NCI-H510A treated with DMSO at 0.1 percent for 48 hours (cell line): ENCODE measurements around the gene METTL3.
"Not testable (repeated sequence)": the region's sequence is repeated elsewhere in the genome, so short reads cannot be mapped to it uniquely, and the experiment has no call there.

Source experiments
- DNase-seq: peaks from one replicate; lab custom pipeline; 2025; lab: John Stamatoyannopoulos, UW

The METTL3 gene

DNA sequence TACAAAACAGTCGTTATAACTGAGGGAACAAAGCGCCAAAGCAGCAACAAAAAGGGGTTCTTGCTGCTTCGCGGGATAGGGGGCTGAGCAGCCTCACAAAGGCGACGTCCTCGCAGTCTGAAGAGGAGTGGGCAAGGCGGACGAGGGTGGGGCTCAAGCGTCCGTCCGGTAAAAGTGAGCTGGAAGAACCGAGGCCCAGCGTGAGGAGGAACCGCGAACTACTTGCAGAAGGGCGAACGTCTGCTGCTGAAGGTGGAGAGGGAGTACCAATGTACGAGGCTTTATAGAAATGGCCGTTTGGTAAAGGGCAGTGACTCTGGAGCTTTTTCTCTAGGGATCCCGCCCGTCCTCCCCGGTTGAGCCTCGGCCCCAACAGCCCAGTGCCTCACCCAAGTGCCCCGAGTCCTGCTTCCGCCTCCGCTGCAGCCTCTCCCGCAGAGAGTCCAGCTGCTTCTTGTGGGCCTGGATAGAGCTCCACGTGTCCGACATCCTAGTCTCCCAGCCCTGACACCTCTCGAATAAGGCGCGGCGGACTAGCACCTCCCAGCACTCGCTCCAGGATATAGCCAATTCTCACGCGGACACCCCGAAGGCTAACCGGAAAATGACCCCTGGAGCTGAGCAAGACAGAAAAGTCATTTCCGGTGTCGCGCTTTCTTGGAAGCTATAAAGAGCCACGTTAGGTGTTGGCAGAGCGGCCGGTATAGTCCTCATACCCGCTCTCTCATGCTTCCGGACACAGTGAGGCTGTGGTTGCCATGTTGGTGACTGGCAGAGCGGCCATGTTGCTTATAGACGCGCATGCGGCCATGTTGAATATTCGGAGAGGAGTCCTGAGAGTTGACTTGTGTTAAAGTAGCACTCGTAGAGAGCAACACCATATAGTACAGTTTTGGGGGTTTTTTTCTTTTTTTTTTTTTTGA is at the start of gene METTL3:
Gene METTL3 (minus strand): TSS at position 606 of the 923 bp plus-strand sequence. CDS start 117 bp downstream, at position 489.
- peak; percentile 98 for DNase-seq

GRCh38 chr14:21558703-21559170 is 47.6 kb upstream of the METTL3 start:
- DNase-seq: no peak

DNA sequence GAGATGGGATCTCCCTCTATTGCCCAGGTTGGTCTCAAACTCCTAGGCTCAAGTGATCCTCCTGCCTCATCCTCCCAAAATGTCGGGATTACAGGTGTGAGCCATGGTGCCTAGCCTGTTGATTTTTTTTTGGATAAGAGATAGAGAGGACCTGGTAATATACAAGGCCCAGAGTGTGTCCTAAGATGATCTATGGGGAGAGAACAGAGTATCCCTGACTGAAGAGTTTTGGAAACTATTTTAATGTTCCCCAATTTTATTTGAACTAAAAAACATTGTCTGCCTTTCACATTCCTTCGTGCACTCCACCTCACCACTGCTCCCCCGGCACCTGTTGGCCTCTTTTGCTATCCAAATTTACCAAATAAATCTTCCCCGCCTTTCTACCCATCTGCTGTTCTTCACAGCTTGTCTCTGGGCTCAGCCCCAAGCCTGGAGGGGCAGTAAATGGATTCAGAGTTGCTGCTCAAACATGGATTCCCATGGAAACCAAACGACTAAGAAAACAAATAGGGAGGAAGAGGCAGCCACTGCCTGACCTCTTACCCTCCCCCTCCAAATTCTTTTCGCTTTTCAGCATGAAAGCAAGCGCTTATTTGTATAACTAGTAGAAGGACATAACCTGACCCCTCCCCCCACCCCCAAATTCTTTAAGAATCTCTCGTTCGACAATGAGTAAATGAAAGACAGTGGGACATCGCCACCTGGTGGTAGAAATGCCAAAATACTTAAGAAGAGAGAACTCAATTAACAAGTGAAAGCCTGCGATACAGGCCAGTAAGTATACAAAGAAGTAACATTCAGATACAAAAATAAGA is 46.2 kb upstream of the METTL3 start:
- peak; percentile 68 for DNase-seq

DNA sequence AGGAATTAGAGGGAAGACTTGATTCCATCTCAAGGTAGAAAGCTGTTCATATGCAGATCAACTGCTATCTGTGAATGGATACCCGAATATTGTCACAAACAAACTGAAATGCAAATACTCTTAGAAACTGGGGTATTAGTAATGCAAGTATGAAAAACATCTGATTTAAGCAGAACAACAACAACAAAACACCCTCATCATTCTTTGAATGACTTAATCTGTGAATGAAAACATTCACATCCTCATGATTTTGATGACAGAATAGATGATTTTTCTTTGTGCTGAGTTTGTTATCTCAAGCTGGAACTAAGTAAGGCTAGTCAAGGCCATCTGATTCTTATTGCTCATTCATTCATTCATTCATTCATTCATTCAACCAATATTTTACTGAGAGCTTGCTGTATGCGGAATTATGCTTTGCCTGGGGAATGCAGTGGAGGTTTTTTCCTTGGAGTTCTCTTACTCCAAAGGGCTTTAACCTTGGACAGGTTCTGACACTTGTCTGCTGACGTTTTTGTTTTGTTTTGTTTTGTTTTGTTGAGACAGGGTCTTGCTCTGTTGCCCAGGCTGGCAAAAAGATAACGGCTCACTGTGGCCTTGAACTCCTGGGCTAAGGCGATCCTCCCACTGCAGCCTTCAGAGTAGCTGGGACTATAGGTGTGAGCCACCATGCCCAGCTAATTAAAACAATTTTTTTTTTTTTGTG is 45.4 kb upstream of the METTL3 start:
- DNase-seq: no peak

DNA sequence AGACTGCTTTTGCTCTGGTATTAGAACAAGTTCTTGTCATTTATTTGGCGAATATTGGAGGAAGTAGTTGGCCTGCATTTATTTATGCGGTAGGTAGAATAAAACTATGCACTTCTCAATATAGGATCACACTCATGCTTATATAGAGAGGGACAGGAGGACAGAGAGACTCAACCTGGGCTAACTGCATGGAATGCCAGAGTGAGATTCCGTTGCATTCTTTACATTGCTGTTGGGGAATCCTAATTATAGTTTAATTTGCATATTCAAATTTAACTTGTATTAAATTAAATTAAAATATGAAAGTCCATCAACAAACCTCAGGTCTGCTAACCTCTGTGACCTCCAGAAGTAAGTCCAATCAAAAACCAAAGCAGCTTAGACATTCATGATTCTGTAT is 42.1 kb upstream of the METTL3 start:
- DNase-seq: no peak

- not testable (repeated sequence) for DNase-seq
Measured at GRCh38 chr14:21544588-21544987, 33.4 kb upstream of the METTL3 start.

DNA sequence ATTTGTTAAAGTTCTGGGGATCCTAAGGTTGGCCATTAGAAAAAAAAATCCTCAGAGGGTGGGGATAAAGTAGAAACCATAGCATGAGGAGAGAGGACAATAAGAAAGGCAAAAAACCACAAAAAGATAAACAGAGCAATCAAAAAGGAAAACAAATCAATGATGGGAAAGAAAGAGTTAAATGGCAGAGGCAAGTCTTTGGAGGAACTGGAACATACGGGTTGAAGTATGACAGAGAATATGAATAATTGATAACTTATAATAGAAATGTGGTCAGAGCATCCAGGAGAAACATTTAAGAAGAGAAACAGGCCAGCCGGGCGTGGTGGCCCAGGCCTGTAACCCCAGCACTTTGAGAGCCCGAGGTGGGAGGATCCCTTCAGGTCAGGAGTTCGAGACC is 32.8 kb upstream of the METTL3 start:
- no peak for DNase-seq

- DNase-seq: no peak
Measured at GRCh38 chr14:21543521-21543960, 32.4 kb upstream of the METTL3 start.

GRCh38 chr14:21541413-21542074 is 30.4 kb upstream of the METTL3 start:
- DNase-seq: no peak

DNA sequence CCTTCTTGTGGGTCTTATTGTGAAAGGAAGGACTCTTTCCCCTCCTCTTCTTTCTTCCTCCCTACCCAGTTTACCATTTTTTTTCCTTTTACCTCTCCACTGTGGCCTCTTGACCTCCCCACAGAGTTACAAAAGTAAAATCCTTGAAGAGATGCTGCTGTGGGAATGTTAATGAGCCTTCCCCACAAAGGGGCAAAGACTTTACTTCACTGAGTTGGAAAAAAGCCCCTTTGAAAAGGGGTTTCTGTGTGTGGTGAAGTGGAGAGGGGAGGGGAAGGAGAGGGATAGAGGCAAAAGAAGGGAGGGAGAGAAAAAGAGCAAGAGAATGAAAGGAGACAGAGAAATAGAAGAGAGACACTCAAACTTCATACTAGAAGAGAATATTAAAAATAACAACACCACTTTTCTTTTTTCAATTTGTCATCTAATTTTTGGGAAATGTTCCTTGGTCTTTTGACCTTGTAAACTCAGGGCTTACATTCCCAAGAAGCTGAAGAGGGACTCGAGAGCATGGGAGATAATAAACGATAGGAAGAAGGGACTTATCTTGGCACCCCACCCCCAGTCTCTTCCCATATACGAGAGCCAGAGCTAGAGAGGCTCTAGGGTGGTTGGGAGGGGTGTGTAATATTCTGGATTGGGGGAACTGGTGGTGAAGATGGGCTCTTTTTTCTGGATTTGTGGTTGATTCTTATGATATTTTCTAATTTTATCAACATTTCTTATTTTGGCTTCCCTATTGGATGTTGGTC is 28.2 kb upstream of the METTL3 start:
- no peak for DNase-seq

DNA sequence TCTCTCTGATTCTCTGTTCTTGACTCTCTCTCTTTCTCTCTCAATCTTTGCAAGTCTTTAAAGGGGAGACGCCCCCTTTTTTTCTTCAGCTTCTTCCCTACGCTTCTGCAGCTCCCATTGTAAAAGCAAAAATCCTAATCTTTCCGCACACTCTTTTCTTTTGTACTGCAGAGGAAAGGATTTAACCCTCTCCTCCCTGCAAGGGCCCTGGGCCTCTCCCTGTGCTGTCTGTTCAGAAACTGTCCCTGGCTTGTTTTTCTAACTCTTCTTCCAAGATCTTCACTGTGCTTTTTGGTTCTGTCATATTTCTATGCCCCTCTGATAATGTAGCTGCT is 25.9 kb upstream of the METTL3 start:
- DNase-seq: no peak

GRCh38 chr14:21536418-21537089 is 25.4 kb upstream of the METTL3 start:
- DNase-seq: no peak

- no peak for DNase-seq
Measured at GRCh38 chr14:21535545-21536417, 24.6 kb upstream of the METTL3 start.

GRCh38 chr14:21534576-21534975 is 23.4 kb upstream of the METTL3 start:
- no peak for DNase-seq

GRCh38 chr14:21533294-21533693 is 22.2 kb upstream of the METTL3 start:
- no peak for DNase-seq

DNA sequence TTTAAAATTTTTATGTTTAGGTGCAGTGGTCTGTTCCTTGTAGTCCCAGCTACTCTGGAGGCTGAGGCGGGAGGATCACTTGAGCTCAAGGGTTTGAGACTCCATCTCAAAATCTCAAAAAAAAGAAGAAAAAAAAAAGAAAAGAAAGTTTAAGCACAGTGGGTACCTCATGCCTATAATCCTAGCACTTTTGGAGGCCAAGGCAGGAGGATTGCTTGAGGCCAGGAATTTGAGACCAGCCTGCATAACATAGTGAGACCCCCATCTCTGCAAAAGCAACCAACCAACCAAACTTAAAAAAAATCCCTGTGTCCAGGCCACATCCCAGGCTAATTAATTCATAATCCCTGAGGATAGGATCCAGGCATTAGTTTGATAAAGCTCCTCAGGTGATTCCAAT is 18.4 kb upstream of the METTL3 start:
- DNase-seq: no peak

DNA sequence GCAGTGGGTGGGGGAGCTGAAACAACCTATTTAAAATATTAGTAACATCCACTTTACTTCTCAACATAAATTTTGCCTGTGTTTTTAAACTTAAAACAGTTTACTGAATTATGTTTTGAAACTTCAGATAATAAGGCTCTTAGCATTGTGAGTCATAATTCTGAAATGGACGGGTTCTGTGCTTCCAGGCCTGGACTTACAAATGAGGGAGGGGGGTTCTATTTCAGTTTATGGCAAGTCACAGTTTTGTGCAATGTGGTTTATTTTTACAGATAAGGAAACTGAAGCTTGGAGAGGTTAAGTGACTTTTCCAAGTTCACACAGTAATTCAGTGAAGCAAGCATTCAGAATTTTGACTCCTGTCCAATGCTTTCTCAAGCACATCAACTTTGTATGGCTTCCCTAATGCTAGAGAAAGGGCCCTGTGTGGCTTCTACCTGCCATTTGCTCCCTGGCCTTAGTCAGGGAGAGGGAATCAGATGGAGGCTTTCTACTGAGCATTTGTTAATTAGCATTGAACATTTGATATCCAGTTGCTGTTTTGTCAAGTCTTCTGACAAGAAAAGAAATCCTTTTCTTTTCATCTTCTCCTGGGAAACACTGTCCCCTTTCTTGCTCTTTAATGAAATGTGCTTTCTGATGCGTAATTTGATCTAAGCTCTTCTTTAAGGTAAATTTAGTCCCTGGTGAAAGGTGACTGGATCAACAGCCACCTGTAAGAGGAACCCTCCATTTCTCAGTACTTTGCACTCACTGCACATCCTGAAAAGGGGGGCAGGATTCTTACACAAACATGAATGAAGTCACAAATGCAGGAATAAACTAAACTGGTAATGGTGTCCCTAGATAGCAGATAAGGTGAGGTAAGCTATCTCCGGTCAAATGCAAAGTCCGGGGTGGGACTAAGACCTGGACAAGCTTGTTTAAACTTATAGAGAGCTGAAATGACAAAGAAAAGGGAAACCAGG is 17.5 kb upstream of the METTL3 start:
- DNase-seq: peak; percentile 56

- DNase-seq: no peak
Measured at GRCh38 chr14:21527318-21527679, 16.2 kb upstream of the METTL3 start.
